WTC11 (cell line): ENCODE data around the gene CAPRIN1. TPM values are rescaled to one million over a fixed set of nuclear protein-coding genes. Genes with fewer than 3 reads are reported as not detected.

Experiments used
- ATF1 ChIP-seq: sonication (generic); formaldehyde crosslinking; IDR thresholded peaks from 2 replicates; pipeline ENCODE4 v1.8.1; 2023; ENCODE audit warnings: mild to moderate bottlenecking, moderate library complexity, missing genetic modification reagents
- ATF6 ChIP-seq: sonication (generic); formaldehyde crosslinking; IDR thresholded peaks from 2 replicates; pipeline ENCODE4 v1.8.1; 2023; ENCODE audit warnings: mild to moderate bottlenecking, missing genetic modification reagents
- MYBL2 ChIP-seq: sonication (generic); formaldehyde crosslinking; IDR thresholded peaks from 2 replicates; pipeline ENCODE4 v1.8.1; 2023; ENCODE audit warnings: mild to moderate bottlenecking, moderate library complexity, missing genetic modification reagents
- NR2C2 ChIP-seq: sonication (generic); formaldehyde crosslinking; IDR thresholded peaks from 2 replicates; pipeline ENCODE4 v1.8.0; 2022; ENCODE audit warnings: mild to moderate bottlenecking, missing genetic modification reagents
- TP53 ChIP-seq: sonication (generic); formaldehyde crosslinking; IDR thresholded peaks from 2 replicates; pipeline ENCODE4 v1.8.1; 2023; ENCODE audit warnings: mild to moderate bottlenecking, missing genetic modification reagents
- ZNF232 ChIP-seq: sonication (generic); formaldehyde crosslinking; IDR thresholded peaks from 2 replicates; pipeline ENCODE4 v1.8.0; 2022; ENCODE audit warnings: mild to moderate bottlenecking, missing genetic modification reagents
- ZNF425 ChIP-seq: fragments of 250-450 bp; sonication (Bioruptor Pico); conservative IDR thresholded peaks from 2 replicates; pipeline ENCODE4 v1.9.0; 2021; ENCODE audit warnings: mild to moderate bottlenecking
- total RNA-seq: library from RNA; stranded (reverse); gene quantifications from 3 replicates; pipeline ENCODE4 v1.2.3, GENCODE V29; 2021
- TF ChIP-seq, protein P1 (sequence below): sonication (generic); formaldehyde crosslinking; IDR thresholded peaks from 2 replicates; pipeline ENCODE4 v1.8.0; 2022; ENCODE audit warnings: mild to moderate bottlenecking, missing genetic modification reagents
- TF ChIP-seq, protein P2 (sequence below): fragments of 250-450 bp; sonication (Bioruptor Pico); IDR thresholded peaks from 2 replicates; pipeline ENCODE4 v1.9.0; 2021; ENCODE audit warnings: mild to moderate bottlenecking
- TF ChIP-seq, protein P3 (sequence below): sonication (generic); formaldehyde crosslinking; IDR thresholded peaks from 2 replicates; pipeline ENCODE4 v1.8.0; 2022; ENCODE audit warnings: mild to moderate bottlenecking, missing genetic modification reagents
- TF ChIP-seq, protein P4 (sequence below): fragments of 200-600 bp; IDR thresholded peaks from 2 replicates; pipeline ENCODE4 v1.8.0; 2022; ENCODE audit warnings: antibody characterized with exemption
- TF ChIP-seq, protein P5 (sequence below): fragments of 250-450 bp; sonication (Bioruptor Pico); IDR thresholded peaks from 2 replicates; pipeline ENCODE4 v1.9.0; 2021; ENCODE audit warnings: mild to moderate bottlenecking, borderline replicate concordance

CAPRIN1 gene
- total RNA-seq, 1 experiment from 2014 or later: 288 TPM

- TF ChIP-seq, protein P1, sequence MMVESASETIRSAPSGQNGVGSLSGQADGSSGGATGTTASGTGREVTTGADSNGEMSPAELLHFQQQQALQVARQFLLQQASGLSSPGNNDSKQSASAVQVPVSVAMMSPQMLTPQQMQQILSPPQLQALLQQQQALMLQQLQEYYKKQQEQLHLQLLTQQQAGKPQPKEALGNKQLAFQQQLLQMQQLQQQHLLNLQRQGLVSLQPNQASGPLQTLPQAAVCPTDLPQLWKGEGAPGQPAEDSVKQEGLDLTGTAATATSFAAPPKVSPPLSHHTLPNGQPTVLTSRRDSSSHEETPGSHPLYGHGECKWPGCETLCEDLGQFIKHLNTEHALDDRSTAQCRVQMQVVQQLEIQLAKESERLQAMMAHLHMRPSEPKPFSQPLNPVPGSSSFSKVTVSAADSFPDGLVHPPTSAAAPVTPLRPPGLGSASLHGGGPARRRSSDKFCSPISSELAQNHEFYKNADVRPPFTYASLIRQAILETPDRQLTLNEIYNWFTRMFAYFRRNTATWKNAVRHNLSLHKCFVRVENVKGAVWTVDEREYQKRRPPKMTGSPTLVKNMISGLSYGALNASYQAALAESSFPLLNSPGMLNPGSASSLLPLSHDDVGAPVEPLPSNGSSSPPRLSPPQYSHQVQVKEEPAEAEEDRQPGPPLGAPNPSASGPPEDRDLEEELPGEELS (CRISPR knock-in tag): no peak
- TF ChIP-seq ATF6 (CRISPR knock-in tag) (no peak), MYBL2 (CRISPR knock-in tag) (no peak), NR2C2 (CRISPR knock-in tag) (no peak), TP53 (CRISPR knock-in tag) (no peak), ZNF232 (CRISPR knock-in tag) (no peak), ATF1 (CRISPR knock-in tag) (no peak), ZNF425 (CRISPR knock-in tag) (no peak)
- TF ChIP-seq, protein P2, sequence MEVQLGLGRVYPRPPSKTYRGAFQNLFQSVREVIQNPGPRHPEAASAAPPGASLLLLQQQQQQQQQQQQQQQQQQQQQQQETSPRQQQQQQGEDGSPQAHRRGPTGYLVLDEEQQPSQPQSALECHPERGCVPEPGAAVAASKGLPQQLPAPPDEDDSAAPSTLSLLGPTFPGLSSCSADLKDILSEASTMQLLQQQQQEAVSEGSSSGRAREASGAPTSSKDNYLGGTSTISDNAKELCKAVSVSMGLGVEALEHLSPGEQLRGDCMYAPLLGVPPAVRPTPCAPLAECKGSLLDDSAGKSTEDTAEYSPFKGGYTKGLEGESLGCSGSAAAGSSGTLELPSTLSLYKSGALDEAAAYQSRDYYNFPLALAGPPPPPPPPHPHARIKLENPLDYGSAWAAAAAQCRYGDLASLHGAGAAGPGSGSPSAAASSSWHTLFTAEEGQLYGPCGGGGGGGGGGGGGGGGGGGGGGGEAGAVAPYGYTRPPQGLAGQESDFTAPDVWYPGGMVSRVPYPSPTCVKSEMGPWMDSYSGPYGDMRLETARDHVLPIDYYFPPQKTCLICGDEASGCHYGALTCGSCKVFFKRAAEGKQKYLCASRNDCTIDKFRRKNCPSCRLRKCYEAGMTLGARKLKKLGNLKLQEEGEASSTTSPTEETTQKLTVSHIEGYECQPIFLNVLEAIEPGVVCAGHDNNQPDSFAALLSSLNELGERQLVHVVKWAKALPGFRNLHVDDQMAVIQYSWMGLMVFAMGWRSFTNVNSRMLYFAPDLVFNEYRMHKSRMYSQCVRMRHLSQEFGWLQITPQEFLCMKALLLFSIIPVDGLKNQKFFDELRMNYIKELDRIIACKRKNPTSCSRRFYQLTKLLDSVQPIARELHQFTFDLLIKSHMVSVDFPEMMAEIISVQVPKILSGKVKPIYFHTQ (CRISPR knock-in tag): no peak
- TF ChIP-seq, protein P3, sequence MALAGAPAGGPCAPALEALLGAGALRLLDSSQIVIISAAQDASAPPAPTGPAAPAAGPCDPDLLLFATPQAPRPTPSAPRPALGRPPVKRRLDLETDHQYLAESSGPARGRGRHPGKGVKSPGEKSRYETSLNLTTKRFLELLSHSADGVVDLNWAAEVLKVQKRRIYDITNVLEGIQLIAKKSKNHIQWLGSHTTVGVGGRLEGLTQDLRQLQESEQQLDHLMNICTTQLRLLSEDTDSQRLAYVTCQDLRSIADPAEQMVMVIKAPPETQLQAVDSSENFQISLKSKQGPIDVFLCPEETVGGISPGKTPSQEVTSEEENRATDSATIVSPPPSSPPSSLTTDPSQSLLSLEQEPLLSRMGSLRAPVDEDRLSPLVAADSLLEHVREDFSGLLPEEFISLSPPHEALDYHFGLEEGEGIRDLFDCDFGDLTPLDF (CRISPR knock-in tag): no peak
- TF ChIP-seq, protein P4, sequence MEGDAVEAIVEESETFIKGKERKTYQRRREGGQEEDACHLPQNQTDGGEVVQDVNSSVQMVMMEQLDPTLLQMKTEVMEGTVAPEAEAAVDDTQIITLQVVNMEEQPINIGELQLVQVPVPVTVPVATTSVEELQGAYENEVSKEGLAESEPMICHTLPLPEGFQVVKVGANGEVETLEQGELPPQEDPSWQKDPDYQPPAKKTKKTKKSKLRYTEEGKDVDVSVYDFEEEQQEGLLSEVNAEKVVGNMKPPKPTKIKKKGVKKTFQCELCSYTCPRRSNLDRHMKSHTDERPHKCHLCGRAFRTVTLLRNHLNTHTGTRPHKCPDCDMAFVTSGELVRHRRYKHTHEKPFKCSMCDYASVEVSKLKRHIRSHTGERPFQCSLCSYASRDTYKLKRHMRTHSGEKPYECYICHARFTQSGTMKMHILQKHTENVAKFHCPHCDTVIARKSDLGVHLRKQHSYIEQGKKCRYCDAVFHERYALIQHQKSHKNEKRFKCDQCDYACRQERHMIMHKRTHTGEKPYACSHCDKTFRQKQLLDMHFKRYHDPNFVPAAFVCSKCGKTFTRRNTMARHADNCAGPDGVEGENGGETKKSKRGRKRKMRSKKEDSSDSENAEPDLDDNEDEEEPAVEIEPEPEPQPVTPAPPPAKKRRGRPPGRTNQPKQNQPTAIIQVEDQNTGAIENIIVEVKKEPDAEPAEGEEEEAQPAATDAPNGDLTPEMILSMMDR: no peak
- TF ChIP-seq, protein P5, sequence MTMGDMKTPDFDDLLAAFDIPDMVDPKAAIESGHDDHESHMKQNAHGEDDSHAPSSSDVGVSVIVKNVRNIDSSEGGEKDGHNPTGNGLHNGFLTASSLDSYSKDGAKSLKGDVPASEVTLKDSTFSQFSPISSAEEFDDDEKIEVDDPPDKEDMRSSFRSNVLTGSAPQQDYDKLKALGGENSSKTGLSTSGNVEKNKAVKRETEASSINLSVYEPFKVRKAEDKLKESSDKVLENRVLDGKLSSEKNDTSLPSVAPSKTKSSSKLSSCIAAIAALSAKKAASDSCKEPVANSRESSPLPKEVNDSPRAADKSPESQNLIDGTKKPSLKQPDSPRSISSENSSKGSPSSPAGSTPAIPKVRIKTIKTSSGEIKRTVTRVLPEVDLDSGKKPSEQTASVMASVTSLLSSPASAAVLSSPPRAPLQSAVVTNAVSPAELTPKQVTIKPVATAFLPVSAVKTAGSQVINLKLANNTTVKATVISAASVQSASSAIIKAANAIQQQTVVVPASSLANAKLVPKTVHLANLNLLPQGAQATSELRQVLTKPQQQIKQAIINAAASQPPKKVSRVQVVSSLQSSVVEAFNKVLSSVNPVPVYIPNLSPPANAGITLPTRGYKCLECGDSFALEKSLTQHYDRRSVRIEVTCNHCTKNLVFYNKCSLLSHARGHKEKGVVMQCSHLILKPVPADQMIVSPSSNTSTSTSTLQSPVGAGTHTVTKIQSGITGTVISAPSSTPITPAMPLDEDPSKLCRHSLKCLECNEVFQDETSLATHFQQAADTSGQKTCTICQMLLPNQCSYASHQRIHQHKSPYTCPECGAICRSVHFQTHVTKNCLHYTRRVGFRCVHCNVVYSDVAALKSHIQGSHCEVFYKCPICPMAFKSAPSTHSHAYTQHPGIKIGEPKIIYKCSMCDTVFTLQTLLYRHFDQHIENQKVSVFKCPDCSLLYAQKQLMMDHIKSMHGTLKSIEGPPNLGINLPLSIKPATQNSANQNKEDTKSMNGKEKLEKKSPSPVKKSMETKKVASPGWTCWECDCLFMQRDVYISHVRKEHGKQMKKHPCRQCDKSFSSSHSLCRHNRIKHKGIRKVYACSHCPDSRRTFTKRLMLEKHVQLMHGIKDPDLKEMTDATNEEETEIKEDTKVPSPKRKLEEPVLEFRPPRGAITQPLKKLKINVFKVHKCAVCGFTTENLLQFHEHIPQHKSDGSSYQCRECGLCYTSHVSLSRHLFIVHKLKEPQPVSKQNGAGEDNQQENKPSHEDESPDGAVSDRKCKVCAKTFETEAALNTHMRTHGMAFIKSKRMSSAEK: no peak
Measured at GRCh38 chr11:34034053-34034452, 17.5 kb upstream of the CAPRIN1 start (continued).
